Left lung (tissue), 10 donors: ENCODE results near the gene CIITA. TPM values are rescaled to one million over a fixed set of nuclear protein-coding genes. Genes with fewer than 3 reads are reported as not detected.
"Not testable (repeated sequence)": the region's sequence is repeated elsewhere in the genome, so short reads cannot be mapped to it uniquely, and the experiment has no call there.

ENCODE experiments used
- ATAC-seq: fragments of 200-7000 bp; cut with Tn5 transposase; one replicate; pipeline ENCODE4 v1.9.1; 2020; ENCODE audit warnings: moderate library complexity
- DNase-seq, 4 donors: peaks; one replicate each; pipeline ENCODE4 v3.0.0-alpha.2; 2013 to 2020
- H3K27ac ChIP-seq, 2 donors: fragments of 200-600 bp; sonication (generic) in 1 of 2; one replicate each; pipeline versions ENCODE4 v1.5.0 to v1.8.0; 2020 to 2021
- H3K27me3 ChIP-seq, 2 donors: fragments of 200-600 bp; sonication (generic) in 1 of 2; one replicate each; pipeline versions ENCODE4 v1.5.0 to v1.8.0; 2020 to 2021
- H3K36me3 ChIP-seq, 2 donors: fragments of 200-600 bp; sonication (generic) in 1 of 2; one replicate each; pipeline versions ENCODE4 v1.5.0 to v1.8.0; 2020 to 2021
- H3K4me1 ChIP-seq, 2 donors: fragments of 200-600 bp; one replicate each; pipeline ENCODE4 v1.8.0; 2021
- H3K4me3 ChIP-seq, 2 donors: fragments of 200-600 bp; sonication (generic) in 1 of 2; one replicate each; pipeline versions ENCODE4 v1.5.0 to v1.8.0; 2020 to 2021; ENCODE audit warnings: mild to moderate bottlenecking in 1 of 2
- H3K9me3 ChIP-seq, 2 donors: fragments of 200-600 bp; sonication (generic) in 1 of 2; one replicate each; pipeline versions ENCODE4 v1.5.0 to v1.8.0; 2020 to 2021
- CTCF ChIP-seq, 2 donors: fragments of 200-600 bp; sonication (generic) in 1 of 2; IDR thresholded peaks; one replicate each; pipeline versions ENCODE4 v1.5.0 to v1.8.0; 2021; ENCODE audit warnings: antibody characterized with exemption in 2 of 2
- intact Hi-C, 2 donors: fragments of 100-400 bp; cut with DNase I; formaldehyde crosslinking; loops; one replicate each; pipeline versions ENCODE4 v1.11.2 to v1.14.2; 2022
- polyA plus RNA-seq, 6 donors: library from polyadenylated mRNA; unstranded; fragments of 120-200 nt; gene quantifications; one replicate each; pipeline ENCODE4 v1.2.1, GENCODE V29; 2013; ENCODE audit not compliant: insufficient read length in 6 of 6
- total RNA-seq, 2 donors: library from RNA; stranded (reverse); fragmentation: NEBNext Ultra II Directional; extraction: Animal tissue kit (Norgen Biotek cat#: 25700); gene quantifications; one replicate each; pipeline ENCODE4 v1.2.1, GENCODE V29; 2021
- donor health status: DM: no; HTN: yes; CAD: no.
- donor health status: DM: no; HTN: no; CAD: no.

Gene CIITA
- total and polyA plus RNA-seq, 8 donors: 2.6 to 49.0 (median 5.8) TPM

GRCh38 chr16:10926094-10926493, 49.1 kb downstream of the CIITA start:
- intact Hi-C loops: no loop called here
- no peaks in the 10 kb centered on the region for H3K27me3 ChIP-seq
- H3K36me3 ChIP-seq: peaks cover 5 to 72% of the 10 kb centered on the region in 2 donors
- H3K4me1 ChIP-seq: peaks cover 15 to 43% of the 10 kb centered on the region in 2 donors
- TF ChIP-seq CTCF (IDR thresholded peaks at IDR 0.05): no peak
- H3K9me3 ChIP-seq: no peaks in the 10 kb centered on the region
- H3K27ac ChIP-seq: no peak overlapping the region
- no peak overlapping the region for H3K4me3 ChIP-seq
- DNase-seq (no peak), ATAC-seq (no peak)

- intact Hi-C loops: no loop called here
- Histone ChIP-seq H3K4me1 (peaks cover 14 to 43% of the 10 kb centered on the region in 2 donors), H3K4me3 (no peak overlapping the region), H3K27ac (no peak overlapping the region), H3K36me3 (peaks cover 5 to 66% of the 10 kb centered on the region in 2 donors), H3K9me3 (no peaks in the 10 kb centered on the region), H3K27me3 (no peaks in the 10 kb centered on the region)
- DNase-seq (no peak), ATAC-seq (no peak)
- TF ChIP-seq CTCF (IDR thresholded peaks at IDR 0.05): no peak
Observed at GRCh38 chr16:10926867-10927266, 49.9 kb downstream of the CIITA start.

- no peak for ATAC-seq
- H3K4me1 ChIP-seq: peaks cover 9 to 36% of the 10 kb centered on the region in 2 donors
- TF ChIP-seq CTCF (IDR thresholded peaks at IDR 0.05): no peak
- no peaks in the 10 kb centered on the region for H3K9me3 ChIP-seq
- peaks cover 5 to 62% of the 10 kb centered on the region in 2 donors for H3K36me3 ChIP-seq
- no peak overlapping the region for H3K4me3 ChIP-seq
- intact Hi-C loops: no loop called here
- peak overlapping the region; percentile 29 to 55 for H3K27ac ChIP-seq
- no peak for DNase-seq
- no peaks in the 10 kb centered on the region for H3K27me3 ChIP-seq
Observed at GRCh38 chr16:10927497-10928112, 50.6 kb downstream of the CIITA start.

GRCh38 chr16:10929097-10929496, 52.1 kb downstream of the CIITA start:
- H3K9me3 ChIP-seq, intact Hi-C loops, H3K27me3 ChIP-seq, DNase-seq, H3K4me3 ChIP-seq: not testable (repeated sequence)
- Histone ChIP-seq H3K36me3 (peaks cover 5 to 57% of the 10 kb centered on the region in 2 donors), H3K27ac (peak overlapping the region in 1 of 2 donors; percentile 55), H3K4me1 (peaks cover 9 to 48% of the 10 kb centered on the region in 2 donors)
- peak; percentile 75 for ATAC-seq

- intact Hi-C loops: no loop called here
- TF ChIP-seq CTCF (IDR thresholded peaks at IDR 0.05): no peak
Observed at GRCh38 chr16:10929853-10930754, 53.1 kb downstream of the CIITA start.

More at GRCh38 chr16:10929853-10930754, 53.1 kb downstream of the CIITA start:
- no peak overlapping the region for H3K4me3 ChIP-seq
- H3K27me3 ChIP-seq: no peaks in the 10 kb centered on the region
- H3K9me3 ChIP-seq: no peaks in the 10 kb centered on the region
- ATAC-seq (peak; percentile 81), DNase-seq (no peak)
- H3K4me1 ChIP-seq: peaks cover 9 to 58% of the 10 kb centered on the region in 2 donors
- H3K27ac ChIP-seq: peak overlapping the region in 1 of 2 donors; percentile 39
- H3K36me3 ChIP-seq: peaks cover 5 to 47% of the 10 kb centered on the region in 2 donors
